Cardiac muscle cell (in vitro differentiated cells and primary cell): ENCODE measurements around the gene HK1. TPM values are rescaled to one million over a fixed set of nuclear protein-coding genes. Genes with fewer than 3 reads are reported as not detected.

Source experiments
- DNase-seq, 2 donors: peaks; one replicate each; pipeline versions ENCODE4 v3.0.0 to v3.0.0-alpha.2; 2010 to 2017; ENCODE audit warnings: low read depth in 1 of 2, low spot score in 1 of 2
- H3K27ac ChIP-seq: fragments of 200-600 bp; sonication (generic); 2 replicates; pipeline ENCODE4 v1.5.1; 2016
- H3K27me3 ChIP-seq: fragments of 200-600 bp; sonication (generic); 2 replicates; pipeline ENCODE4 v1.6.0; 2016; ENCODE audit warnings: control low read depth
- H3K36me3 ChIP-seq: fragments of 200-600 bp; sonication (generic); 2 replicates; pipeline ENCODE4 v1.5.1; 2016; ENCODE audit warnings: control low read depth
- H3K4me1 ChIP-seq: fragments of 200-600 bp; sonication (generic); 2 replicates; pipeline ENCODE4 v1.8.1; 2017; ENCODE audit warnings: low read depth, mild to moderate bottlenecking, mixed run types
- H3K4me3 ChIP-seq: fragments of 200-600 bp; sonication (generic); 2 replicates; pipeline ENCODE4 v1.5.1; 2016; ENCODE audit warnings: mild to moderate bottlenecking
- H3K9me3 ChIP-seq: fragments of 200-600 bp; sonication (generic); 2 replicates; pipeline ENCODE4 v1.5.1; 2017; ENCODE audit warnings: low read depth, mild to moderate bottlenecking, control low read depth
- polyA plus RNA-seq: library from polyadenylated mRNA; unstranded; fragments of >200 nt; fragmentation: Nextera tagmentation; extraction: Ambion mirVana; gene quantifications from 2 replicates; pipeline ENCODE4 v1.2.1, GENCODE V29; 2016
- total RNA-seq: library from RNA; depleted of rRNA; stranded (reverse); fragments of >200 nt; gene quantifications from 2 replicates; pipeline ENCODE4 v1.2.3, GENCODE V29; 2016
- TF ChIP-seq, protein P1 (sequence below): IDR thresholded peaks from 2 replicates; pipeline ENCODE4 v1.5.1; 2012; ENCODE audit warnings: low read depth, mild to moderate bottlenecking, low read length

HK1 gene
- total and polyA plus RNA-seq, 2 experiments from 2014 or later = 324 to 347 TPM

DNA sequence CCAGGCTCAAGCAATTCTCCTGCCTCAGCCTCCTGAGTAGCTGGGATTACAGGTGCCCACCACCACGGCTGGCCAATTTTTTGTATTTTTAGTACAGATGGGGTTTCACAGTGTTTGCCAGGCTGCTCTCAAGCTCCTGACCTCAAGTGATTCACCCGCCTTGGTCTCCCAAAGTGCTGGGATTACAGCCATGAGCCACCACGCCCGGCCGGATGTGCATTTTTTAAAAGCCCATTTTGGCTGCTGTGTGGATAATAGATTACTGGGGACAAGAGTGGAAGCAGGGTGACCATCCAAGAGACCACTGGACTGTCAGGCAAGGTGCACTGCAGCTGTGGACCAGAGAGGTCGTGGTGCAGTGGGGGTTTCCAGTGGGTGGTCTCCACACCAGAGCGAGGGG lies 36.7 kb upstream of the HK1 start:
- H3K27me3 ChIP-seq = no peaks in the 10 kb centered on the region
- TF ChIP-seq, protein P1, sequence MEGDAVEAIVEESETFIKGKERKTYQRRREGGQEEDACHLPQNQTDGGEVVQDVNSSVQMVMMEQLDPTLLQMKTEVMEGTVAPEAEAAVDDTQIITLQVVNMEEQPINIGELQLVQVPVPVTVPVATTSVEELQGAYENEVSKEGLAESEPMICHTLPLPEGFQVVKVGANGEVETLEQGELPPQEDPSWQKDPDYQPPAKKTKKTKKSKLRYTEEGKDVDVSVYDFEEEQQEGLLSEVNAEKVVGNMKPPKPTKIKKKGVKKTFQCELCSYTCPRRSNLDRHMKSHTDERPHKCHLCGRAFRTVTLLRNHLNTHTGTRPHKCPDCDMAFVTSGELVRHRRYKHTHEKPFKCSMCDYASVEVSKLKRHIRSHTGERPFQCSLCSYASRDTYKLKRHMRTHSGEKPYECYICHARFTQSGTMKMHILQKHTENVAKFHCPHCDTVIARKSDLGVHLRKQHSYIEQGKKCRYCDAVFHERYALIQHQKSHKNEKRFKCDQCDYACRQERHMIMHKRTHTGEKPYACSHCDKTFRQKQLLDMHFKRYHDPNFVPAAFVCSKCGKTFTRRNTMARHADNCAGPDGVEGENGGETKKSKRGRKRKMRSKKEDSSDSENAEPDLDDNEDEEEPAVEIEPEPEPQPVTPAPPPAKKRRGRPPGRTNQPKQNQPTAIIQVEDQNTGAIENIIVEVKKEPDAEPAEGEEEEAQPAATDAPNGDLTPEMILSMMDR = no peak
- no peaks in the 10 kb centered on the region for H3K36me3 ChIP-seq
- peak in 1 of 2 donors; percentile 58 for DNase-seq
- H3K27ac ChIP-seq = no peak overlapping the region
- no peaks in the 10 kb centered on the region for H3K9me3 ChIP-seq
- H3K4me1 ChIP-seq = peaks cover 7% of the 10 kb centered on the region
- no peak overlapping the region for H3K4me3 ChIP-seq

DNA sequence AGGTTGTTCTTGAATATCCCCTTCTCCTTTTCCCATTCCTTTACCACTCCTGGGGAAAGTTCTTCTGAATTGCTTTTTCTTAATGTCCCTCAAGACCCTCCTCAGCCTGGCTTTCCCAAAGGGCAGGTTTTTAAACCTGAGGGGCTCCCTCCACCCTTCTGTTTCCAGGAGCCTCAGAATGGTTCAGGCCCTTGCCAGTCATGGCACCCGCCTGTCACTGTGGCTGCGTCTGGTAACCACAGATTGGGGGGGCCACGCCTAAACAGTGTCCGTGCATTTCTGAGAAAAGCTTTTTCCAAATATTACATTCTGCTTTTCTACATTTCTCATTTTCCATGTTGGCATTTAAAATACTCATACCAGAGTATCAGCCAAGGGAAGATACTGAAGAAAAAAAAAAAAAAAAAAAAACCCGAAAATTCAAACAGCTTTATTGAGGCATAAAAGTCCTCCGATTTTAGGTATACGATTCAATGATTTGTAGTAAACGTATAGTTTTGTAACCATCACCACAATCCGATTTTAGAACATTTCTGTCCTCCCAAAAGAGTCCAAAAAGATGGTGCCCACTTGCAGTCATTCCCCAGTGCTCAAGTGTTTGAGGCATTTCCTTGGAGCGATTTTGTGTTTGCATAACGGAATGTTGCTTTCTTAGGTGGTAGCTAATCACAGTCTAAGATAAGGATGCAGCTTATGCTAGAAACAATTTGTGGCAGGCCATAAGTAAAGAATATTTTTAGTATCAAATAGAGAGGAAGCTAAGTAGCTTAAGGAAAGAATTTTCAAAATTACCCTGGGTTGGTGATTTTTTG lies 36.0 kb upstream of the HK1 start:
- Histone ChIP-seq H3K4me3 (no peak overlapping the region), H3K36me3 (no peaks in the 10 kb centered on the region), H3K4me1 (peaks cover 7% of the 10 kb centered on the region), H3K9me3 (no peaks in the 10 kb centered on the region), H3K27me3 (no peaks in the 10 kb centered on the region), H3K27ac (no peak overlapping the region)
- TF ChIP-seq, protein P1 = no peak
- peak in 1 of 2 donors; percentile 39 for DNase-seq

DNA sequence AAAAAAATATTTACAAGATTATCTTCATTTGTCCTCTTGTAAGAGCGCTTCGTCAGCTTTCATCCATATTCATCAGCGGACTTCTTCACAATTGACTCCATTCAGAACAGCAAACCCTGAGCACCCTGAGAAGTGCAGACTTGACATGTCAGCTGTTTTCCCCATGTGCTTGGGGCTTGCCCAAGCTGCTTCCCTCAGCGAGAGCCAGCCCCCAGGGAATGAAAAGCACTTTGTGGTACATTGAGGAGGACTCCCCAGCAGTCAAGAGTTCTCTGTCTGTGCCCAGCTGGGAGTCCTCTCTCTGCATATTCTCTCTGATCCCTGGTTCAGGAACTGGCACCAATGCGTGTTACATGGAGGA lies 35.5 kb upstream of the HK1 start:
- no peaks in the 10 kb centered on the region for H3K27me3 ChIP-seq
- no peaks in the 10 kb centered on the region for H3K9me3 ChIP-seq
- H3K27ac ChIP-seq = no peak overlapping the region
- H3K4me1 ChIP-seq = peaks cover 7% of the 10 kb centered on the region
- no peak overlapping the region for H3K4me3 ChIP-seq
- H3K36me3 ChIP-seq = no peaks in the 10 kb centered on the region
- DNase-seq = peak in 1 of 2 donors; percentile 32
- TF ChIP-seq, protein P1 = no peak

DNA sequence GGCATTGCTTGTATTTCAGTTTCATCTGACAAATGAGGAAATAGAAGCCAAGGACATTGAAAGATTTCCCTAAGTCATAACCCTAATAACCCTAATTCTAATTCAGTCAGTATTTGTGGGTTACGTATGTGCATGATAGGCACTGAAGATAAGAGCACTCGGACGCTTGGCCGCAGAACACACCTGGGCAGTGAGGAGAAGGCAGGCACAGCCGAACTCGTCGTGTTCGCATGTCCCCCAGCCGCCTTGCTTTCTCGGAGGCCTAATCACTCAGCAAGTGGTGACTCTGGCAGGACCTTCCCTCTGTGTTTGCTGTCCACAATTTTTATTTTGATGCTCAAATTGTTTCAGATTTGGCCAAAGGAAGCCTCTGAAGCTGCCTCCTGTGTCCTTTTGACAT lies 34.5 kb upstream of the HK1 start:
- no peaks in the 10 kb centered on the region for H3K27me3 ChIP-seq
- no peak overlapping the region for H3K27ac ChIP-seq
- H3K9me3 ChIP-seq = no peaks in the 10 kb centered on the region
- no peaks in the 10 kb centered on the region for H3K36me3 ChIP-seq
- H3K4me3 ChIP-seq = no peak overlapping the region
- DNase-seq = no peak
- TF ChIP-seq, protein P1 = no peak
- peaks cover 7% of the 10 kb centered on the region for H3K4me1 ChIP-seq

DNA sequence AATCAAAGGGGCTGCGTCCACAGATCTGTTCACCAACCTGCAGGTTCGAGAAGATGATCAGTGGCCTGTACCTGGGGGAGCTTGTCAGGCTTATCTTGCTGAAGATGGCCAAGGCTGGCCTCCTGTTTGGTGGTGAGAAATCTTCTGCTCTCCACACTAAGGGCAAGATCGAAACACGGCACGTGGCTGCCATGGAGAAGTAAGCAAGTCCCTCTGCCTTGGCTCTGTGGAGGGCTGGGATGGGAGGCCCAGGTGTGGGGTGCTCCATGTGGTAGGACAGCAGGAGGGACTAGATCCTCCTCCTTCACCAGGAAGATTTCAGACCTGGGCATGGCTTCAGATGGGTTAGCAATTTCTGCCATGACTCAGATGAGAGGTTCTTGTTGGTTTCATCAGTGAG lies 32.3 kb upstream of the HK1 start:
- Histone ChIP-seq H3K9me3 (no peaks in the 10 kb centered on the region), H3K27me3 (no peaks in the 10 kb centered on the region), H3K27ac (no peak overlapping the region), H3K4me3 (no peak overlapping the region), H3K36me3 (no peaks in the 10 kb centered on the region), H3K4me1 (peaks cover 7% of the 10 kb centered on the region)
- no peak for DNase-seq
- TF ChIP-seq, protein P1 = no peak
